ENCODE results near the gene CPVL.

CPVL gene

DNA sequence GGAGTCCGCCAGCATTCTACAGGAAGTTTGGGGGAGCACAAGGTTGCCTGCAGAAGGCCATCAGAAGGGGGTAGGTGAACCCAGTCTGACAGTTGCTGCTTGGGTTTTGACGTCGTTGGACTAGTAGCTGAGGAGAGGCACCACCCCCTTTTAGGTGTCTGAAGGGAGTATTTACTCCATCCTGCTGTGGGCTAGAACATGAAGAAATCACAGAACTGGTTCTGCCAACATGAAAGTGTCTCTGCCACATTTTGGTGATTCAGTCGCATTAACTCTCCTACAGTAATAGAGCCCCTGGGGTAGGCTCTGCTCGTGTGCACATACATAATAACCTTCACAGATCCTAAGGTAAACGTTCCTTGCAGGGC, 187.4 kb downstream of the CPVL start:
- no peak for DNase-seq

DNA sequence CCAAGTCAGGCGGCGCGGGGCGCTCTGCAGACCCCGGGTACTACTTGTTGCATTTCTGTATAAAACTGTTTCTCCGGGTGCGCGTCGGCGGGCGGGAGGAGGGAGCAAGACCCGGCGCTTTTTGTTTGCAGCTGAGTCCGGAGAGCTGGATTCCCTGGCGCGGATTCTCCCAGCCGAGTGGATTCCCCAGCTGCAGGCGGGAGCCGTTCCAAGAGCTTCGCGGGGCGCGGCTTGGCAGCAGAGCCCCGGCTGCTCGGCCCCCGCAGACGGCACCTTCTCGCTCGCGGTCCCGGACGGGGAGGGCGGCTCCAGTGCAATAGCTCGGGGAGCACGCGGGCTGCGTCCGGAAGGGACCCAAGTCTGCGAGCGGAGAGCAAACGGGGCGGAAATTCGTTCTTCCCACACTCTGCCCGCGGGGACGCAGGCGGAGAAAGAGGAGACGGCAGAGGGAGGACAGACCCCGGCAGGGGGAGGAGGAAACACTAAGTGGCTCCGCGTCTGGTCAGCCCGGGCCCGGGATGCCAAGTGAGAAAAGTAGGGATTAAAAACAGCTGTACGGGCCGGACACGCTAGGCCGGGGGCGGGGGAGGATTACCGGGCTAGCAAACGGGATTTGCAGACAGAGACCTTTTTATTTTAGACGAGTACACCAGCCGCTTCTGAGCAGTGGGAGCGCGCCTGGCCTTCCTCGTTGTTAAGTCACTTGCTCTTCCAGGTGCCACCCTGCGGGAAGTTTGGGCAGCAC, 187.9 kb downstream of the CPVL start, which contains the start of gene TRIL:
TRIL (minus strand) TSS at position 96 of the 745 bp plus-strand sequence. CDS start 284 bp downstream, outside the sequence.
- DNase-seq: no peak

DNA sequence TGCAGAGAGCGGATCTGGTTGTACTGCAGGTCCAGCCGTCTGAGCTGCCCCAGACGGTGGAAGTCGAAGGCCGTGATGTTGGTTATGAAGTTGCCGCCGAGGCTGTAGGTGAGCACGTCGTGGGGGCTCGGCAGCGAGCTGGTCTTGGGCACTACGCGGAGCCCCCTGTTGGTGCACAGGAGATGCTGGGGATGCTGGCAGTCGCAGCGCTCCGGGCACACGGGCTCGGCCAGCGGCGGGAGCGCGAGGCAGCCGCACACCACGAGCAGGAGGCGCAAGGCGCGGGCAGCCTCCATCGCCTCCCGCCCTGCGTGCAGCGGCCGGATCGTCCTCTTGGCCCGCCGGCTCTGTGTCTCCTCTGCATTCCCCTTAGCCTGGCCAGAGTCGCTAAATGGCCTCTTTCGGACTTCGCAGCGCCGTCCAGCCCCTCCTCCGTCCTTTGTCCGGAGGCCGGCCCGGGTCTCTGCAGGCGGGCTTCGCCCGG, 188.5 kb downstream of the CPVL start:
- DNase-seq: no peak

DNA sequence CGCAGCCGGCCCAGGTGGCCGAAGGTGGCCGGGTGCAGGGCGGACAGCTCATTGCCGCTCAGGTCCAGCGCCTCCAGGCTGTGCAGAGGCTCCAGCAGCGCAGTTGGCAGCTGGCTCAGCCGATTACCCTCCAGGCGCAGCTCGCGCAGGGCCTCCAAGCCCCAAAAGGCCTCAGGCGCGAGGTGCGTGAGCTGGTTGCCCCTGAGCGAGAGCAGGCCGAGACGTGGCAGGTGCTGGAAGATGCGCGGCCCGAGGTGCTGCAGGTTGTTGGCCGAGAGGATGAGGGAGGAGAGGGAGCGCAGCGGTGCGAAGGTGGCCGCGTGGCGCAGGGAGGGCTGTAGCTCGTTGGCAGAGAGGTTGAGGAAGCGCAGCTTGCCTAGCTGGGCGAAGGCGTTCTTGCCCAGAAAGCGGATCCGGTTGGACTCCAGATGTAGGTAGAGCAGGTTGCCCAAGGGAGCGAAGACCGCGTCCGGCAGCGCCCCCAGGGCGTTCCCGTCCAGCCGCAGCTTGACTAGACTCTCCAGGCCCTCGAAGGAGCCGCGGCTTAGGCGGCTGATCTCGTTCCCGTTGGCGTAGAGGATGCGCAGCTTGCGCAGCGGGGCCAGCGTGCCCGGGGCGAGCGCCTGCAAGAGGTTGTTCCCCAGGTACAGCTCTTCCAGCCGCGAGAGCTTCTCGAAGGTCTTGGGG, 189.1 kb downstream of the CPVL start:
- no peak for DNase-seq

DNA sequence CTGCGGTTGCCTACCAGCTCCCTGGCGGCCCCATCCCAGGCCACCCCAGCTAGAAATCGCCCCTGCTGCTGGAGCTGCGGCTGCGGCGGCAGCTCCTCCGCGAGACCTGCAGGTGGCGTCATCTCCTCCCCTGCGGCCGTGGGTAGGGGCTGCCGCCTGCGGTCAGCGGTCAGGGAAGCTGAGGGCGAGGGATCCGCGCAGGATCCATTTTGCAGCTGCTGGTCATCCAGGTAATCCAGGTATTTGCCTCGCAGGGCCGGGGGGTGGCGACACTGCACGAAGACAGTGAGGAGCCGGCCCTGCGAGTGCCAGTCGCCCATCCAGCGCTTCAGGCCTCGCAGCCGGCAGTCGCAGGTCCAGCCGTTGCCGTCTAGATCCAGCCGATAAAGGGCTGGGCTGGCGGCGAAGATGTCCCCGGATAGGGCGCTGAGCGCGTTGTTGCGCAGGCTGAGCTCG, 189.7 kb downstream of the CPVL start:
- no peak for DNase-seq

DNA sequence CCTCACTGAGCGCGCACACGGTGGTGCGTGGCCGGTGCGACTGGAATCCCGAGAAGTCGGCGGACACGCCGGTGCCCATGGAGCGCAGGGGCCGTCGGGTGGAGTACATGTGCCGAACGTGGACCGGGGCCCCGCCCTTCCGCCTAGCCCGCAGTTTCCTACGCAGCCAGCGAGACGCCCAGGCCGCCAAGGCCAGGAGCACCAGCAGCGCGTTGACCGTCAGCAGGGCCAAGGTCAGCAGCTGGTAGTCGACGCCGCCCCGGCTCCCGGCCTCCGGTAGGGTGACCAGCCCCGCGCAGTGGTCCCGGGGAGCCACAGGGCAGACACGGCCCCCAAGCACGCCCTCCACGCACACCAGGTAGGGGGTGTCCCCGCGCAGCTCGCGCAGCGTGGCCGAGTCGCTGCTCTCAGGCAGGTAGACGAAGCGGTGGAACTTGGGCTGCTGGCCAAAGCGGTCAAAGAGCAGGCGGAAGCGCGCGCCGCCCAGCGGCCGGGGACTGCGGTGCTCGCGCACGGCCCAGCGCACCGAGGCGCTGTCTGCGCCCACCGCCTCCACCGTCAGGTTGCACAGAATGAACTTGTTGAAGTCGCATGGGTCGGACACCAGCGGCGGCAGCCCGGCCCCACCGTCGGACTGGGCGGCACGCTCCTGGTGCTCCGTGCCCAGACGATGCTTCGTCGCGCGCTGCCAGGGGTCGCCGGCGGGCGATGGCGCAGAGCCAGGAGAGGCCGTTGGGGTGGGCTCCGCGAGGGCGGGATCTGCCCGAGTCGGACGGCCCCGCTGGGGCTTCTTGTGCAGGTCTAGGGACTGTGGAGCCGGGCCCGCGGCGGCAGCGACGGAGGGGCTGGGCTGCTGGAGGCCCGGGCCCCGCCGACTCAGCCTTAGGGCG, 190.4 kb downstream of the CPVL start:
- DNase-seq: no peak

DNA sequence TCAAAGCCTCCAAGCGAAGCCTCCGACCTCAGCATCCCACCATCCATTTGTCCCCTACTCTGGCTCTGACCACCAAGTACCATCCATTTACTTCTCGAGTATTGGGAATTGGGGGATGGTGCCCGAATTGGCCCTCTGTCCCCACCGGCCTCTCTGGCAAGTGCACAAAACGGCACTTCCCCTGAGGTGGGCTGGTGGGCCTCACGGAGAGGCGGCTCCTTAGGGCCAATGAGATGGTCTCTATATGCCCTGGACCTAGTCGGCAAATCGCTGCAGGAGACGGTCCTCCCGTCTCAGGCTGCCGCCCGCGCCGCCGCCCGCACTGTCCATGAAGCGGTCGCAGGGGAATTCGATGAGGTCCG, 191.0 kb downstream of the CPVL start:
- DNase-seq: no peak

DNA sequence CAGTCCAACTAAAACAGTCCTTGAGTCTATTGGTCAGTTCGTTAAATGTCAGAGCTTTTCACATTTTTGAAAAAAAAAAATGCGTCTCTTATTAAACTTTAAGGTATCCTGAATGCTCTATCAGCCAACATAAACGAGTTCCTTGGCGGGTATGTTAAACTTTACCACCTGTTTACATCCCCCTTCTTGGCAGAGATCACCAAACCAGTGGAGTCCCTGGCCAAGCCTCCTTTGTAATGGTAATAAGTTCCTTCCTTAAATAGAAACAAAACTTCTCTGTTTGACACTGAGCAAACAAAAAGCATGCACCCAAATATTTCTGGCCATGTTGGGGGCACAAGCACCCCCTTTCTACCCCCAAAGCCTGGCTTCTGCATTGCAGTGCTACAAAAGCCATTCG, 191.4 kb downstream of the CPVL start:
- DNase-seq: no peak

DNA sequence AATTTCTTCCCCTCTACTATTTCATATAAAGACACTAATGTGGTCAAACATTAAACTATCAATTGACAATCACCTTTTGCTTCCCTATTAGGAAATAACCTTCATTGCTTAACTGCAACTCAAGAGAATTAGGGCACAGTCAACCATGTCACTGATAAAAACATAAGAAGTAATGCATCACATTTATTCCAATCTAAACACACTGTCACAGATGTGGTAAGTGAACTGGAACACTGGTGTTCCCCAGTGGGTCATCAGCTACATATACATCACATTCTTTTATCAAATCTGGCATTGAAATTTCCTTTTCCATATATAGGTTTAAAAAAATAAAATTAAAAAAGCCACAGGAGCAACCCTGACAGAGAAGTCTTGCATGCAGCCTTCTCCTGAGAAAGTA, 191.9 kb downstream of the CPVL start:
- DNase-seq: no peak

DNA sequence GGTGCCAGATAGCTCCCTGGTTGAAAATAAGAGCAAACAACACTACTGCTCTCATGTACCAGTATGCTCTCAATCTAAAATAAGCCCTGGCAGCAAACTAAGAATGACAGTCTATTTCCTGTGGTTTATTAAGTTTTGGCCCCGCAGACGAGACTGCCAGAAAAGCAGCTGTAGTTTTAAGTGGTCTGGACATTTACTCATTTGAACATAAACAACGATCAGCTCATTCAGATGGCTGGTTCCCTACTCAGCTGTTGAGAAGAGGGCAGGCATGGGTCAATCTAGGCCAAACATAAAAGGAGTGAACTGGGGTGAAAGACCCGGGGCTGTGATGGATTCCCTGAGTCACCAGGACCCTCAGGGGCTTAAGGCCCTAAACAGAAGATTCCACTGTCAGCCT, 192.7 kb downstream of the CPVL start:
- DNase-seq: no peak
